IPS-18c (cell line): ENCODE measurements around the gene TMEM266.
"Not testable (repeated sequence)": the region's sequence is repeated elsewhere in the genome, so short reads cannot be mapped to it uniquely, and the experiment has no call there.

Experiments
- H3K4me3 ChIP-seq: 2 replicates; pipeline ENCODE4 v1.7.0; 2013; ENCODE audit warnings: low read depth, mild to moderate bottlenecking, low read length, moderate library complexity; ENCODE audit not compliant: insufficient read depth
- H3K9me3 ChIP-seq: one replicate; pipeline ENCODE4 v1.6.1; 2013; ENCODE audit warnings: mild to moderate bottlenecking, low read length, moderate library complexity; ENCODE audit not compliant: control insufficient read depth, insufficient read depth

The TMEM266 gene, protein sequence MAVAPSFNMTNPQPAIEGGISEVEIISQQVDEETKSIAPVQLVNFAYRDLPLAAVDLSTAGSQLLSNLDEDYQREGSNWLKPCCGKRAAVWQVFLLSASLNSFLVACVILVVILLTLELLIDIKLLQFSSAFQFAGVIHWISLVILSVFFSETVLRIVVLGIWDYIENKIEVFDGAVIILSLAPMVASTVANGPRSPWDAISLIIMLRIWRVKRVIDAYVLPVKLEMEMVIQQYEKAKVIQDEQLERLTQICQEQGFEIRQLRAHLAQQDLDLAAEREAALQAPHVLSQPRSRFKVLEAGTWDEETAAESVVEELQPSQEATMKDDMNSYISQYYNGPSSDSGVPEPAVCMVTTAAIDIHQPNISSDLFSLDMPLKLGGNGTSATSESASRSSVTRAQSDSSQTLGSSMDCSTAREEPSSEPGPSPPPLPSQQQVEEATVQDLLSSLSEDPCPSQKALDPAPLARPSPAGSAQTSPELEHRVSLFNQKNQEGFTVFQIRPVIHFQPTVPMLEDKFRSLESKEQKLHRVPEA

DNA sequence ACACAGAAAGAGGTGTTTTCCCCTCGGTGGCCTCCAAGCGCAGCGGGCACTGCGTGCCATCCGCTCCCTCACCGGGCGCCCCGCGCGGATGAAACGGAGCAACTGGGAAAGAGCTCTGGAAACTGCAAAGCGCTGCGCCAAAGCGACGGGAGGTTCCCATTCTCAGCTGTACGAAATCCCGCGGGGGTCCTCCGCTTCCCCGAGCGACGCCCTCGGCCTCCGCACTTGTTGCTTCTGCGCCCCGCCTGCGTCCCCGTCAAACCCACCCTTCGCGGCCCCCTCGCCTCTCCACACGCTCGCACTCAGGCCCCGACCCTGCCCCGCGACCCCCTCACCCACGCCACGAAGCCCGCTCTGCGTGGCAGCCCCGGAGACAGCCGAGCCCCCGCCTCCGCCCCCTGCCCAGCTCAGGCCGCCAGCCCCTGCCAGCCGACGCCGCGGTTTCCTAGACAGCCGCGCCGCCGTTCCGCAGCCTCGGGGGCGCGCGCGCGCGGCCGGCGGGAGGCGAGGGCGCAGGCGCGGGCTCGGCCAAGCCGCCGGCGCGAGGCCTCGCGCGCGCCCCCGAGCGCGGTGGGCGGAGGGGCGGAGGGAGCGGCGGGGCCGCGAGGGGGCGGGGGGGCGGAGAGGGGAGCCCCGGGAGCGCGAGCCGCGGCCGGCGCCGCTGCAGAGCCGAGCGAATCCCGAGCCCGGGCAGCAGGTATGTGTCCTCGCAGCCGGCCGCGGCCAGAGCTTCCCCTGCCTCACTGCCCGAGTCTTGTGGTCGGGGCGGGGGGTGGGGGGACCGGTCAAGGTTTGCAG lies at the start of gene TMEM266:
Gene TMEM266 (plus strand): TSS at position 666 of the 798 bp plus-strand sequence. CDS start 74,279 bp downstream, outside the sequence.
- no peaks in the 10 kb centered on the region for H3K9me3 ChIP-seq
- H3K4me3 ChIP-seq: peak within 1 kb of the TSS; percentile 73

DNA sequence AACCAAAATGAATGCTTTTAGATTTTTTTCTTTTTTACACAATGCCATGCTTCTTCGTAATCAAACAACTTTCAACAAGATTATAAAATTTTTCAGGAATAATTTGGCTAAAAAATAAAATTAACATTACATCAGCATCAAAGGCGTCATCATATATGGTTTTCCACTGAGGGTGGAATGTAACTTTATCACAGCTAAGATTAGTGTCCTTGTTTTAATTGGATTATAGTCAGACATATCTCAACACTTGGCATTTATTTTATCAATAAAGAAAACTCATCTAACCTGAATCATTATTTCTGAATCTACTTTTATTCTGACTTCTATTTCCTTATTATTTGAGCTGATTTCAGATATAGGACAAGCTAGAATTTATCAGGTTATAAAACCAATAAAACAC lies 49.2 kb upstream of the TMEM266 start:
- H3K4me3 ChIP-seq: no peak overlapping the region
- H3K9me3 ChIP-seq: no peaks in the 10 kb centered on the region

DNA sequence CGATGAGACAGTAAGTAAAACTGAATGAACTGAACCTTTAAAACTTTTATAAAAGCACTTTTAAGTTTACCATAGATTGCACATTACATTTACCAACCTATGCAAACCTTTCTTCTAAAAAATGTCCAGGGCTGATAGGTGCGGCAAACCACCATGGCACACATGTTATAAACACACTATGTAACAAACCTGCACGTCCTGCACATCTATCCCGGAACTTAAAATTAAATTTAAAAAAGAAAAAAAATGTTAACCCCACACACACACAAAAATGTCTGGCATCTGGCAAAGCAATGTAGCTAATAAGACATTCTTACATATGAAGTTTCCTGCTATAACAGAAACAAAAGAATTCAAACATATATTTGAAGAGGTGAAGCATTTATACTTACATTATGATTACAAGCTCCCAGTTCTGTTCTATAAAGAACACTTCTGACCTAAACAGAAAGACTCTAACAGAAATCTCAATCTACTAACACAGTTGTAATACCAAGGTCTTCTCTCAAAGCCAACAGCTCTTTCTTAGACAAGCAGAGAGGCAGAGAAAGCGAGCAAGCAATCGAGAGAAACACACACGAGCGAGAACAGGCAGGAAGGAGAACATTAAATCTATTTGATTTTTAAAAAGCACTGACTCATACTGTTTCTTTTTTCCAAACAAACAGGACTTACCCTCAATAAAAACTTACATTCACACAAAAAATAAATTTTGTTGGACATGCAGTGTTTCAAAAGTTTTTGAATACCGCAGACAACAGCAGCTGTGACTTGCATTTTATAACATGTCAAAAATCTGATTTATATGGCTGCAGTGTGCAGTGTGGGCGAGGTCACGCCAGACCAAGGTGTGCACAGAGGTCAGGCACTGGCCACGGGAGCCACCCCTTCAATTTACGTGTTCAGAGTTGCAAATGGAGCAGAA lies 47.9 kb upstream of the TMEM266 start, which contains the start of gene NRG4:
Gene NRG4 (minus strand): TSS at position 798 of the 925 bp plus-strand sequence. CDS start 1,194 bp downstream, outside the sequence.
- Histone ChIP-seq H3K4me3 (no peak within 1 kb of the TSS), H3K9me3 (no peaks in the 10 kb centered on the region)

DNA sequence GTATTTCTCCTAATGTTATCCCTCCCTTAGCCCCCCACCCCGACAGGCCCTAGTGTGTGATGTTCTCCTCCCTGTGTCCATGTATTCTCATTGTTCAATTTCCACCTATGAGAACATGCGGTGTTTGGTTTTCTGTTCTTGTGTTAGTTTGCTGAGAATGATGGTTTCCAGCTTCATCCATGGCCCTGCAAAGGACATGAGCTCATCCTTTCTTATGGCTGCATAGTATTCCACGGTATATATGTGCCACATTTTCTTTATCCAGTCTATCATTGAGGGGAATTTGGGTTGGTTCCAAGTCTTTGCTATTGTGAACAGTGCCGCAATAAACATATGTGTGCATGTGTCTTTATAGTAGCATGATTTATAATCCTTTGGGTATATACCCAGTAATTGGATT lies 46.3 kb upstream of the TMEM266 start:
- H3K4me3 ChIP-seq, H3K9me3 ChIP-seq: not testable (repeated sequence)

DNA sequence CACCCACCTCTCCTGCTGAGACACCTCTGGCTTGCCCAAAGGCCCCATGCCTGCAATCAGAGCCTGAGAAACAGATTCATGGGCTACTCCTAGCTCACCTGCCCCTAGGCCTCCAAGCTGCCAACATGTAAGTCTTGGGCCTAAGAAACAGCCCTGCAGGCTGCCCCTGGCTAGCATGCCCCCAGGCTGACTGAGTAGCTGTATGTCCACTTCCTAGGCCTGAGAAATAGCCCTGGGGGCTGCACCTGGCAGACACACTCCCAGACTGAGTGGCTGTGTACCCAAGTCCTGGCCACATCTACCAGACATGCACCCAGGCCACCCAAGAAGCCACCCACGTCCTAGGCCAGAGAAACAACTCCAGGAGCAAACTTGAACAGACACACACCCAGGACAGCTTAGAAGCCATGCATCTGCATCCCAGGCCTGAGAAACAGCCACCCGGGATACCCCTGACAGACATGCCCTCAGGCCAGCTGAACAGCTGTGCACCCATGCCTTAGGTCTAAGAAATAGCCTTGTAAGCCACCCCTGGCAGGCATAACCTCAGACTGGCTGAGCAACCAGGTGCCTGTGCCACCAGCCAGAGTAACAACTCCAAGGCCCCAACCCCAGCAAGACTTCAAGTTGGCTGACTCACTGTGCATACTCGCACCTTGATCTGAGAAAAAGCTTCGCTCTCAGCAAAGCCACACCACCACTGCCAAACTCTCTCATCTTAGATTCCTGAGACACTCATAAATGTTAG lies 35.6 kb upstream of the TMEM266 start:
- peaks cover 3% of the 10 kb centered on the region for H3K9me3 ChIP-seq

DNA sequence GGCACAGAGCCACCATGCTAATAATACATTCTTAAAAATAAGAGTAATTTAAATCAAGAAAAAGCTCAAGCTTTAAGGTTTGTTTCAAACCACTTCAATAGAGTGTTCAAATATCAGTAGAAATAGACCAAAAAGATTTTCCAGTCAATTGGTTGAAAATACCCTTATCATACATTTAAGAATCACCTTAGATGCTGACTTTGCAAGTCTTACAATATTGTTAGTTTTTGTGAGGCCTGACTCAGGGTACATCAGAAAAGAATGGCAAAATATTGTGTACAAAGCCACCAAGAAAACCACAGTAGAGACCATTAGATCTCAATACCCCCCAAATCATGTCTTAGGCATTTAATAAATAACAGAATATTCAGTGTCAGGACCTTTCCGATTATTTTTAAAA lies 27.7 kb upstream of the TMEM266 start:
- H3K9me3 ChIP-seq: no peaks in the 10 kb centered on the region
- H3K4me3 ChIP-seq: no peak overlapping the region

More for the DNA sequence above, 35.6 kb upstream of the TMEM266 start:
- no peak overlapping the region for H3K4me3 ChIP-seq

DNA sequence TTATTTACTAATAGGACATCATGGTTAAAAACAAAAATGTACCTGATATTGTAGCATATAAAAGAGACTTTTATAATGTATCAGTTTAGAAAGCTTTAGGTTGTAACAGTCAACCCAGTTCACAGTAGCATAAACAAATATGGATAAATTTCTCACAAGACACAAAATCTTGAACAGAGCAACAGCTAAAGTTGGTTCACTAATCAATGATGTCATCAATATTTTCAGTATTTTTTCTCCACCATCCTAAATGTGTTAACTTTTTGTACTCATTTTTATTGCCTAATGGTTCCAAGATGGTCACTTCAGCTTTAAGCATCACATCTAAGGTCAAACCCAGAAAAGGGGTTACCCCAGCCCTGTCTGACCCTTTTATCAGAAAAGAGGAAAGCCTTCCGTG lies 26.3 kb upstream of the TMEM266 start:
- no peak overlapping the region for H3K4me3 ChIP-seq

GRCh38 chr15:76034111-76034510 lies 25.7 kb upstream of the TMEM266 start:
- no peaks in the 10 kb centered on the region for H3K9me3 ChIP-seq
- no peak overlapping the region for H3K4me3 ChIP-seq

More for the DNA sequence above, 26.3 kb upstream of the TMEM266 start:
- no peaks in the 10 kb centered on the region for H3K9me3 ChIP-seq

DNA sequence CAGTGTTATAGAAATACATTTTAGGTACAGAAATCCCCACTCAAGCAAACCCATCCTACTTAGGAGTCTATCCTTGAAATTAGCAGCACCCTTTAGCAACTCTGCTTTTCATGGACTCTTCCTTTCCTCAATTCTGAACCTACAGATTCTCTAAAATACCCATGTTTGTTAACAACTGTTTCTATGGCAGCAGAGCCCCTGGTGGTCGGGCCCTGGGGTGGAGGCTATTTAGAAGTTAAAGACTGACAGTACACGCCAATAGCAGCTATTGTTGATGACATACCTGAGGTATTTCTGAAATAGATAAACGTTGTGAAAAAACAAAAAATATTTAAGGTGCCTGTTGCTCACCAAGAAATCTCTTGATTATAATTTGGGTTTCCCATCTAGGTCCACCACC lies 24.2 kb upstream of the TMEM266 start:
- H3K9me3 ChIP-seq: no peaks in the 10 kb centered on the region
- no peak overlapping the region for H3K4me3 ChIP-seq

DNA sequence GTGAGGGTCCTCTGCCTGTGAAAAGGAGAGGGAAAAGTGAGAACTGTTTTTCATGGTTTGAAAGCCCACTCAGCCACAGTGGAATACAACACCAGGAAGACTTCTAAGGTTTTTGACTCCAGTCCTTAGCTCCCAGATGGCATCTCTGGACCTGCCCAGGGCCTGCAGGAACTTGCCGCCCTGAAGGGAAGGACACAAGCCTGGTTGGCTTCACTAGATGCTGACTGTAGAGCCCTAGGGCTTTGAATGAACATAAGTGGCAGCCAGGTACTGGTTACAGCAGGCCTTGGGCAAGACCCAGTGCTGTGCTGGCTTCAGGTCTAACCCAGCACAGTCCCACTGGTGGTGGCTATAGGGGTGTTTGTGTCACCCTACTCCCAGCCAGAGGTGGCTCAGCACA lies 21.3 kb upstream of the TMEM266 start:
- Histone ChIP-seq H3K4me3 (no peak overlapping the region), H3K9me3 (no peaks in the 10 kb centered on the region)

DNA sequence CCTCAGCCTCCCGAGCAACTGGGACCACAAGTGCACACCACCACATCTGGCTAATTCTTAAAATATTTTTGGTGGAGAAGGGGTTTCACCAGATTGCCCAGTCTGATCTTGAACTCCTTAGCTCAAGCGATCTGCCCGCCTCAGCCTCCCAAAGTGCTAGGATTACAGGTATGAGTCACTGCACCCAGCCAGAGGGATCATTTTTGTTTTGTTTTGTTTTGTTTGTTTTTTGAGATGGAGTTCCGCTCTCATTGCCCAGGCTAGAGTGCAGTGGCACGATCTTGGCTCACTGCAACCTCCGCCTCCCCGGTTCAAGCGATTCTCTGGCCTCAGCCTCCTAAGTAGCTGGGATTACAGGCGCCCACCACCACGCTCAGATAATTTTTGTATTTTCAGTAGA lies 5.6 kb upstream of the TMEM266 start:
- H3K9me3 ChIP-seq, H3K4me3 ChIP-seq: not testable (repeated sequence)

- H3K9me3 ChIP-seq: no peaks in the 10 kb centered on the region
- no peak overlapping the region for H3K4me3 ChIP-seq
Measured at GRCh38 chr15:76056931-76057330, 2.9 kb upstream of the TMEM266 start.

DNA sequence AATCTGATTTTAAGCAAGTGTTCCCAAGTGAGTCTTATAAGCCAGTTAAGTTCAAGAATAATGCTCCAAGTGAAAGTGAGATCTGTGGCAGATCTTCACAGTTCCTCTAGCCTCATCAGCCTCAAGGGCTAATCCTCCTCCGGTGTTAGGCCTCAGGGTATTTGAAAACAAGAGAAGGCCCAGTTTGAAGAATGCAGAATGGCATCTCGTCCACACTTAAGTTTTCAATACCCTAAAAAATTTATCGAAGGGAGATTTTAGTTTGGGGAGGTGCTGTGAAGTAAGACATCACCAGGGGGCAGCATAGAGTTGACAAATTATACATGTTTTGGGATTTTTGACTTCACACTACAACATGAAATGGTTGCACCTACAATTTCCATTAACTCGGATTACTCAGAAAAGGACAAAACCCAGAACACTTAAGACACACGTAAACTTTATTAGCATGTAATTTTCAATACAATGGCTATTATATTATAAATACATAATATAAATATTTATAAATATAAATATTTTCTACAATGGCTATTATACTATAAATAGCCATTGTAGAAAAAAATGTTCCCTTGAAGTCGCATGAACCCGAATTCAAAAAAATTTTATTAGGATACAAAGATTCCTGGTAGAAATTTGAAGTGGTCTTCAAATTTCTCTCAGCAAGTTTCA lies 2.3 kb upstream of the TMEM266 start:
- H3K4me3 ChIP-seq: no peak overlapping the region
- no peaks in the 10 kb centered on the region for H3K9me3 ChIP-seq

GRCh38 chr15:76058714-76059319 lies 968 bp upstream of the TMEM266 start:
- Histone ChIP-seq H3K4me3 (peak overlapping the region; percentile 63), H3K9me3 (no peaks in the 10 kb centered on the region)

DNA sequence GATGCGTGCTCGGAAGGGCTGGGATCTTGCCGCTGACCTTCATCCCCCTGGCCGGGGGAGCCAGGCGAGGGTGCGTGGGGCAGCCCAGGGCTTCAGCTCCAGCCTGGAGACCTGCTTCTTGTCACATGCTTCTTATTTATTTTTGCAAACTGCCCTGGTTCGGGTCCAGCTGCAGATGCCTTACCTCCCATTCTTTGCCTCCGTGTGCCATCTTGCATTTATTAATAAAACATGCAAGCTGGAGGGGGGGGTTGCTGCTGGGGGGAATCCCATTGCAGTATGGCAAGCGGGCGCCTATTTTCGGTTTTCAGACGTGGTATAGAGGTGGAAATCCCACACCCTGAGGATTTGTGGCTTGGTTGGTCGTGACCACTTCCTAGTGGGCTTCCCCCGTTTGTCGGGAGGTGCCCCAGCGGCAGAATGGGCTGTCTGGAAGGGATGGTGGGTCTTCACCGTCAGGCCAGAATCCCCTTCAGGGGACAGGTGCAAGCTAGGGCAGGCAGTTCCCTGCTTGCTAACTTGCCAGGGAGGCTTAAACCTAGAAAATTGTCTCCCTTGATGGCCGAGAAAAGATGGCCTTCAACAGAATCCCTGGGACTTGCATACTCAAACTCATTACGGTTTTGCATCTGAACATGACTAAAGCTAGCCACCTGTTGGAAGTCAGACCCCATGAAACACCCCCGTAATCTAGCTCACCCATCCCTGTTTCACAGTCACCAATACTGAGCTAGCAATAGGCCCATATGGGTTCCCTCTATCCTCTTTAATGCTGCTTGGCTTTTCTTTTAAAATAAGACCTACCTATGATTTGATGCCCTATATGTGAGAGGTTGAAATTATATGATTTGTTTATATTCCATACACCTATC lies 569 bp downstream of the TMEM266 start:
- H3K4me3 ChIP-seq: peak overlapping the region; percentile 73
- no peaks in the 10 kb centered on the region for H3K9me3 ChIP-seq
